ENCODE measurements around the gene ODAM.
"Not testable (repeated sequence)": the region's sequence is repeated elsewhere in the genome, so short reads cannot be mapped to it uniquely, and the experiment has no call there.

The ODAM gene, protein sequence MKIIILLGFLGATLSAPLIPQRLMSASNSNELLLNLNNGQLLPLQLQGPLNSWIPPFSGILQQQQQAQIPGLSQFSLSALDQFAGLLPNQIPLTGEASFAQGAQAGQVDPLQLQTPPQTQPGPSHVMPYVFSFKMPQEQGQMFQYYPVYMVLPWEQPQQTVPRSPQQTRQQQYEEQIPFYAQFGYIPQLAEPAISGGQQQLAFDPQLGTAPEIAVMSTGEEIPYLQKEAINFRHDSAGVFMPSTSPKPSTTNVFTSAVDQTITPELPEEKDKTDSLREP

GRCh38 chr4:70195425-70195824 lies at the start of gene ODAM:
Gene ODAM (plus strand): TSS chr4:70195725. CDS start chr4:70196544, 819 bp downstream.
- no peak for DNase-seq

DNA sequence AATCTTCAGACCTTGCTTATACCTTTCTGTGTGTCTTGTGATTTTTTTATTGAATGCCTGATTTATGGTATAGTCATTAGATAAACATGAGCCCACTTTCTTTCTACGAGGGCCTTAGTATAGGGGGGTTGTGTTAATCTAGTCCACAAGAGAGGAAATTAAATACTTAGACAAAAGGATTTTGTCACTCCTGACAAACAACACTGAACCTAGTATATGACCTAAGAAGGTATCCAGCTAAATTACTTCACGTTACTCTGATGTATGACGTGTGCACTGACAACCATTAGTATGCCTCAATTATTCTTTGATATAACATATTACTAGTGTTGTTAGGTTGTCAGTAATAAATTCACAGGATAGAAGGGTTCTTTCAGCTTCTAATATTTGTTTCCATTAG lies 44.3 kb upstream of the ODAM start:
- no peak for DNase-seq

- no peak for DNase-seq
These were observed 43.4 kb upstream of the ODAM start for GRCh38 chr4:70152088-70152487.

GRCh38 chr4:70153937-70154336 lies 41.6 kb upstream of the ODAM start, which contains the start of gene PRR27:
Gene PRR27 (plus strand): TSS chr4:70154237. CDS start chr4:70154376, 139 bp downstream.
- no peak for DNase-seq

DNA sequence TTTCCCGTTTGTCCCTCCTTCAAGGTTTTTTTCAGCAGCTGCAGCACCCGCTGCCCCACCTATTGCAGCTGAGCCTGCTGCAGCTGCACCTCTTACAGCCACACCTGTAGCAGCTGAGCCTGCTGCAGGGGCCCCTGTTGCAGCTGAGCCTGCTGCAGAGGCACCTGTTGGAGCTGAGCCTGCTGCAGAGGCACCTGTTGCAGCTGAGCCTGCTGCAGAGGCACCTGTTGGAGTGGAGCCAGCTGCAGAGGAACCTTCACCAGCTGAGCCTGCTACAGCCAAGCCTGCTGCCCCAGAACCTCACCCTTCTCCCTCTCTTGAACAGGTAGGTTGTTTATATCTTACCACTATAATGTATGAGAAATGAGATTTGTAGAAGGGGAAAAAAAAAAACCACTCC lies 36.9 kb upstream of the ODAM start:
- DNase-seq: no peak

DNA sequence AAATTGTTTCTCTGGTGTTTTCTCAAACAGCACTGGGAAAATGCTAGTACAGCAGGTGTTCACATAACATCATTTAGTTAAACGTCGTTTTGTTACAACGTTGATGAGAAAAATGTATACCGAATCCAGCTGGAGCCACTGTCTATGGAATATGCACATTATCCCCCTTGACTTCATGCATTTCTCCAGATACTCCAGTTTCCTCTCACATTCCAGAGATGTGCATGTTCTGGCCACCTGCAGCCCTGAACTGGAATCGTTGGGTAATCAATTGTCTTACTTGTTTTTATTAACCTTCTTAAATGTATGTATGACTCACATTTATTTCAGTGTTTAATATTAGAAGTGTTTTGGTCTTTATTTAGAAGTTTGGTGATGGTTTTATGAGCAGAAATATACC lies 18.4 kb upstream of the ODAM start:
- no peak for DNase-seq

- DNase-seq: peak in 1 of 3 donors; percentile 6
These were observed 17.4 kb upstream of the ODAM start for GRCh38 chr4:70178075-70178660.

GRCh38 chr4:70179811-70180210 lies 15.7 kb upstream of the ODAM start:
- DNase-seq: no peak

GRCh38 chr4:70181864-70182263 lies 13.7 kb upstream of the ODAM start:
- peak in 1 of 3 donors; percentile 10 for DNase-seq

DNA sequence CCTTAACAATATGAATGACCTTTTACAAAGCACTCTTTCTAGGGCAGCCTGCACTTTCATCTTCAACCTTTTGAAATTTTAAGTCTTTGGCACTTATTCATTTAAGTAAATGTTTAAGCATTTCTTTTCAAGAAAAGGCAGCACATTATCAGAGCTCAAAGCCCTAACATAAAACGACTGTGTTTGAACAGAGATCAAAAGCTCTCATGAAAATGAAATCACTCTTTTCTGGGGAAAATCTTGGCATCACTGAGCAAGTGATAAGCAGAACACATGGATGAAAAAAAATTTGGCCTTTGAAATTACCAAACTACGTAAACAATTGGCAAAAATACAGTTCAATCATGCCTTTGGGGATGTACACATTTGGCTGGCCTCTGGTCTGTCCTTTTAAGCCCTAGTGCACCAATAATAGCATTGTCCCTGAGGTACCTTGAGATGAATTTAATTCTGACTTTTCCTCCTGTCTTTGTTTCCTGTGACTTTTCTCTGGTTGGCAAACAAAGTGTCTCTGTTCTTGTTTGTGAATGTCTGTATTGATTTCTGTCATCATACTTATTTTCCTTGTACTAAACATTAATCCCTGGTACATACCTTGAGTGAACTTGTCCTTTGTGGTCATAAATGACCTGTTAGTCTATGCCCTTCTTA lies 12.9 kb upstream of the ODAM start:
- no peak for DNase-seq

DNA sequence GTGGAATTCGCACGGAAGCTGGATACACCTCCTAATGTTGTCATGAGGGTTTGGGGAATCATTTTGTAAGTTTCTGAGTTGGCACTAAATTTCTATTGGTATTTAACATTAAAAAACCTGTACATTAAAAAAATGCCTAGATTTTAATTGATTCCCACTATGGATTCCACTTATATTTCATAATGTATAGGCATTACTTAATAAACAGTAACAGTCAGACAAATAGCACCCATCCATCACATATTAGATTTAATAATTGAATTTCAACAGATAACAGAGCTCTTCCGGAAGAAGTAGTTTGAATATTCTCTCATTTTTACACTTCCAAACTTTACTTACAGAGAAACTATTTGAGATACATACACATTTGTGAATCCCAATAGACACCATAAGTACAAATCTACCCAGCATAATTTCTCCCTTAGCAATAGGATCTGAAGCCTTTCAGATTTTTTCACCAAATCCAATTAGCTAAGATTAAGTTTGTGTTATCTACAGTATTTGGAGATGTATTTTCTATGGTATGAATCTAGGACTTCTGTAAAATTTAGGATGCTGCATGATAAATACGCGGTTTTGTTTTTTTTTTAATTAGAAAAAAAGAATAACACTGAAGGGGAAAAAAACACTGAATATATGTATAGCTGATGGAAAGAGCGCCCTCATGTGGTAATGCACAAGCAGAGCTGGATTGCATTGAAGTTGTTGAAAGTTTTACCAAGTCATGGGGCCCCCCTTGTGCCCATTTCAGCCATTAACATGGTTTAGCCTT lies 12.2 kb upstream of the ODAM start:
- peak; percentile 60 to 66 (median 66) for DNase-seq

DNA sequence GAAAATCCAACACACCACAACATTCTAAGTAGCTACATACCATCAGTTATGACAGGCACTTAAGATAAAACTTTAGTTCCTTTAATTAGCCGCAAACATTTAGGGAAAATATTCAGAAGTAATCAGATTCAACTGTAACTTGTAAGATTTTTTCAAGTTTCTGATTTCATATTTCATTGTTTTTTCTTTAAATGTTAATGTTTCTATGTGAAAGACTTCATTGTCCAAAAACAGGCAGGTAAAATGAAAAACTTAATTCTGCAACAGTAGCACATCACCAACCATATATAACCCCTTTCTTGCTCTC lies 11.6 kb upstream of the ODAM start:
- DNase-seq: peak in 1 of 3 donors; percentile 11

GRCh38 chr4:70187216-70187615 lies 8.3 kb upstream of the ODAM start:
- DNase-seq: no peak

- DNase-seq: peak in 1 of 3 donors; percentile 12
These were observed 4.9 kb upstream of the ODAM start for GRCh38 chr4:70190579-70190978.

- DNase-seq: no peak
These were observed 3.9 kb upstream of the ODAM start for GRCh38 chr4:70191647-70192046.

GRCh38 chr4:70192895-70193294 lies 2.6 kb upstream of the ODAM start:
- no peak for DNase-seq

DNA sequence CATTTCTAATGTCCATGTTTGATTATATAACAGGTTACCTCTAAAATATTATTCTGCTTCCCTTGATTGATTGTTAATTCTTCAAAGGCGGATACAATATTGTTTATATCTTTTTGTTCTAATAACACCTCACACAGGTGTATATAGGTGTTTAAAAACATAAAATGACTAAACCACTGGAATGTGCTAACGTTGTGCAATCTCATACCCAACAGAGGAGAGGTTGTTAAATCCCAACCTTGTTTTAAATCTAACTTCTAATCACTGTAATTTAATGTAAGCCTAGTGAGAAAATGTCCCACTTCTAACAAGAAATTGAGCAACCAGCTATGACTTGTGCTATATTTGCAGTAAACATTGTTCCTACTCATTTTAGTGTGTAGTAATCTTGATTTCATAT lies 1.3 kb downstream of the ODAM start:
- no peak for DNase-seq

- no peak for DNase-seq
These were observed 2.3 kb downstream of the ODAM start for GRCh38 chr4:70197842-70198241.

GRCh38 chr4:70203601-70204000 lies 8.1 kb downstream of the ODAM start:
- no peak for DNase-seq

GRCh38 chr4:70212752-70213151 lies 17.2 kb downstream of the ODAM start:
- not testable (repeated sequence) for DNase-seq

DNA sequence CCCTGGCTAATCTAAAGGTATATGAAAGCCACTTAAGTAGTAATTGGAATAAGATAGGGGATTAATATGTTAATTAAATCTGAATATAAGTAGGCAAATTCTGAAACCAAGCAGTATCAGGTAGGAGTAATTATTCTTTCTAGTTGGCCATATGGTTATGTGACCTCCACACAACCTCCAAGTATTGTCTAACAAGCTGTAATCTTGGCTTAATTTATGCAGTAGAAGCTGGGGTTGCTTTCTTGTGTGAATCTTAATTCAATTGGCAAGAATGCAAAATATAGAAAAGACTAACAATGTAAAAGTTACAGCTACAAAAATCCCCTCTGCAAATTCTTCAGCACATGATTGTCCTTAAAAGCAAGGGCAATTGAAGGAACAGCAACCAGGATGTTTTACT lies 20.6 kb downstream of the ODAM start:
- DNase-seq: not testable (repeated sequence)

GRCh38 chr4:70216550-70216949 lies 21.0 kb downstream of the ODAM start:
- not testable (repeated sequence) for DNase-seq

DNA sequence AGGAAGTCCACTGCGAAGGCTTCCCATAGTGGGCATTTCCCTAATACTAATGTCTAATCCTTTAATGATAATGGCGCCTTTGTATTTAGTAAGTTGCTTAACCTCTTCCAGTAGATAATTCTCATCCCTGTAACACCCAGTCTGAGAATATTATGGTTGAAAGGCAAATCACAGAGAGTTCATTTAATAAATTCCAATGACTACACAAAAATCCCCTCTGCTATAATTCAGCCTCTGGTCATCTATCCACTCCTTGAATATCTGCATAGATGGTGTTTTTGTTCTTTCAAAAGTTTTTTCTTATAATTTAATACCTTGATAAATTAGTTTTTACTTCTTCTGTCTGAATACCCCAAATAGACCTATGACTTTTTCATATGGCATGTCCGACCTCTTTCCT lies 25.9 kb downstream of the ODAM start:
- DNase-seq: not testable (repeated sequence)

DNA sequence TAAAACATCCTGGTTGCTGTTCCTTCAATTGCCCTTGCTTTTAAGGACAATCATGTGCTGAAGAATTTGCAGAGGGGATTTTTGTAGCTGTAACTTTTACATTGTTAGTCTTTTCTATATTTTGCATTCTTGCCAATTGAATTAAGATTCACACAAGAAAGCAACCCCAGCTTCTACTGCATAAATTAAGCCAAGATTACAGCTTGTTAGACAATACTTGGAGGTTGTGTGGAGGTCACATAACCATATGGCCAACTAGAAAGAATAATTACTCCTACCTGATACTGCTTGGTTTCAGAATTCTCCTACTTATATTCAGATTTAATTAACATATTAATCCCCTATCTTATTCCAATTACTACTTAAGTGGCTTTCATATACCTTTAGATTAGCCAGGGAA lies 26.3 kb downstream of the ODAM start:
- DNase-seq: not testable (repeated sequence)

Measured in suppressor macrophage treated with lipopolysaccharide for 1 hour (primary cell).